Nephron (organoid): ENCODE data around the gene TIGD4.

ENCODE experiments used
- H3K27ac Mint-ChIP-seq, 3 experiments: 2 replicates each; pipeline ENCODE4 v1.8.0; 2020; ENCODE audit warnings: mixed read lengths in 3 of 3, mild to moderate bottlenecking in 2 of 3, moderate library complexity in 1 of 3
- H3K27me3 Mint-ChIP-seq: 2 replicates; pipeline ENCODE4 v1.8.0; 2021; ENCODE audit warnings: low read depth, mild to moderate bottlenecking, moderate library complexity, mixed read lengths
- H3K36me3 Mint-ChIP-seq: 2 replicates; pipeline ENCODE4 v1.8.0; 2020; ENCODE audit warnings: low read depth, mixed read lengths
- H3K4me1 Mint-ChIP-seq: 2 replicates; pipeline ENCODE4 v1.8.0; 2020; ENCODE audit warnings: mixed read lengths
- H3K4me3 Mint-ChIP-seq, 3 experiments: 2 replicates each; pipeline ENCODE4 v1.8.0; 2020; ENCODE audit warnings: mild to moderate bottlenecking in 3 of 3, mixed read lengths in 3 of 3, moderate library complexity in 2 of 3
- H3K9me3 Mint-ChIP-seq: 2 replicates; pipeline ENCODE4 v1.8.0; 2020; ENCODE audit warnings: mixed read lengths
- TF ChIP-seq, protein P1 (sequence below), 3 experiments: fragments of 200-600 bp; sonication (generic); IDR thresholded peaks; one replicate each; pipeline ENCODE4 v1.5.0; 2021; ENCODE audit warnings: antibody characterized with exemption in 3 of 3; ENCODE audit not compliant: unreplicated experiment in 3 of 3

The TIGD4 gene

DNA sequence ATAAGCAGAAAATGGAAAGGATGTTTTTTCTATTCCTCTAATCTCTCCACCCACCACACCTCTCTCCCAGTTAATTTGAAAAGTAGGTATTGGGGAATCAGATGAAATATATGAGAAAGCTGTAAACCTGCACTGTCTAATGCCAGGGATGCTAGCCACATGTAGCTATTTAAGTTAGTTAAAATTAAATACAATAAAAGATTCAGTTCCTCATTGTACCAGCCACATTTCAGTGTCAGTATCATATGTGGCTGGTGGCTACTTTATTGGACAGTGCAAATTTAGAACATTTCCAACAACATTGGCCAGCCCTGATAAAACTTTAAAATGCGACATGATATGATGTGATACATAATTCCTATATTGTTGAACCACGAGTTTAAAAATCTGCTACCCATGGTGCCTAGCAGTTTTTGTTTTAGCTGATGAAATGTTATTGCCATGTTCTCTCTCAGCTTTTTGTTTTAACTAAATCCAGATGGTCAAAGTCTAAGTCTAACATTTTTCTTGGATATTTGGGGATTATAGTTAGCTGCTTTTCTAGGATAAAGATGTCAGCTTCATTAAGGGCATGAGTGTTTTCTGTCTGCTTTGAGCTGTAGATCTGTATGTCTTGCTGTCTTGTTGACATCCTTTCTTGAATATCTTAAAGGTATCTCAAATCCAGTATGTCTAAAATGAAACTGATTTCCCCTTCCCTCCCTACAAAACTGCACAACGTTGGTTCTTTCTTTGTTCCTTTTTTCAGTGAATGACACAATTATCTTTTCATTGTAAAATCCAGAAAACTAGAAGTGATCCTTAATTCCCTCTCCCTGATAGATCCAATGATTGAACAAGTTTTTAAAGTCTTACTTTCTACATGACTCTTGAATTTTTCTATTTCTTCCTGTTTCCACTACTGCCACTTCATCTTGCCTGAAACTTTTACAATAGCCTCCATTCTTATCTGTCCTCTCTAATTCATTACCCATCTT lies 6.4 kb upstream of the TIGD4 start:
- H3K9me3 Mint-ChIP-seq, result no peaks in the 10 kb centered on the region
- no peaks in the 10 kb centered on the region for H3K27me3 Mint-ChIP-seq
- H3K27ac Mint-ChIP-seq, result peak overlapping the region in 1 of 3 experiments; percentile 34

DNA sequence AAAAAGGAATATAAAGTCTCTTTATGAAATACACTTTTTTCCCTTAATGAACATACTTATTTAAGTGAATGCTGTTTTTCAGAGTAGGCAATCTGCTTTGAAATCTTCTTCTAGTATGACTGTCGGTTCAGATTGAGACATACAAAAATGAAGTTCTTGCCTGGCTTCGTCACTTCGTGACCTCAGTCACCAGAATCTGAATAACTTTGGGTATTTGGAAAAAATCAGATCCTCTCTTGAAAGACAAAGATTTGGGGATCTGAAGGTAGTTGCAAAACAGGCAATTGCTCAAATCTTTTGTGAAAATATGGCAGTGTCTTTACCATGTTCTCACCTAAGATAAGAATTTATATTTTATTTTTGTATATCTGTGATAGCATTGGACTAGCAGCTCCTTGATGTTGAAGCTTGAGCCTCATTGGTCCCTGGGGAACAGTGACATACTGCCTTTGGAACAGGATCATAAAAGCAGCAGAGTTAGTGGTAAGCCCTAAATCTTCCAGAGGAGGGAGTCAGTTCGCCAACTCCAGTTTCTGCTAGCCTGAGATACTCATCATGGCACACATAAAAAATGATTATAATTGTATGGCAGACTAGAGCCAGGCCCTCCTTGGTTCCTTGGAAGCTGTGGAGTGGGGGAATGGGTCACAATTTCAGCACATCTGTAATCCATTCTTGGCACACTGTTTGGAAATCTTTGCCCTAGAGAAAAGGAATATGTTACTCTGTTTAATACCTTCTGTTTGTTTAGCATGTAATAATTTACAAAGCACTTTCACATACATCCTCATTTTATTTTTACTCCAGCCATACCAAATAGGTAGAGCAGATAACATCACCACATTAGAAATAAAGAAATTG lies 5.2 kb upstream of the TIGD4 start:
- Mint-ChIP-seq H3K4me1 (peaks cover 35% of the 10 kb centered on the region), H3K4me3 (peak overlapping the region in 2 of 3 experiments; percentile 21 to 34), H3K27ac (peak overlapping the region in 2 of 3 experiments; percentile 32 to 61), H3K9me3 (no peaks in the 10 kb centered on the region), H3K27me3 (no peaks in the 10 kb centered on the region), H3K36me3 (no peaks in the 10 kb centered on the region)
- TF ChIP-seq, protein P1, sequence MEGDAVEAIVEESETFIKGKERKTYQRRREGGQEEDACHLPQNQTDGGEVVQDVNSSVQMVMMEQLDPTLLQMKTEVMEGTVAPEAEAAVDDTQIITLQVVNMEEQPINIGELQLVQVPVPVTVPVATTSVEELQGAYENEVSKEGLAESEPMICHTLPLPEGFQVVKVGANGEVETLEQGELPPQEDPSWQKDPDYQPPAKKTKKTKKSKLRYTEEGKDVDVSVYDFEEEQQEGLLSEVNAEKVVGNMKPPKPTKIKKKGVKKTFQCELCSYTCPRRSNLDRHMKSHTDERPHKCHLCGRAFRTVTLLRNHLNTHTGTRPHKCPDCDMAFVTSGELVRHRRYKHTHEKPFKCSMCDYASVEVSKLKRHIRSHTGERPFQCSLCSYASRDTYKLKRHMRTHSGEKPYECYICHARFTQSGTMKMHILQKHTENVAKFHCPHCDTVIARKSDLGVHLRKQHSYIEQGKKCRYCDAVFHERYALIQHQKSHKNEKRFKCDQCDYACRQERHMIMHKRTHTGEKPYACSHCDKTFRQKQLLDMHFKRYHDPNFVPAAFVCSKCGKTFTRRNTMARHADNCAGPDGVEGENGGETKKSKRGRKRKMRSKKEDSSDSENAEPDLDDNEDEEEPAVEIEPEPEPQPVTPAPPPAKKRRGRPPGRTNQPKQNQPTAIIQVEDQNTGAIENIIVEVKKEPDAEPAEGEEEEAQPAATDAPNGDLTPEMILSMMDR (IDR thresholded peaks at IDR 0.05; ENCODE audit: unreplicated experiment in 3 of 3), result no peak

More for the DNA sequence above, 6.4 kb upstream of the TIGD4 start:
- Mint-ChIP-seq H3K4me3 (no peak overlapping the region), H3K36me3 (no peaks in the 10 kb centered on the region), H3K4me1 (peaks cover 35% of the 10 kb centered on the region)
- TF ChIP-seq, protein P1 (IDR thresholded peaks at IDR 0.05; ENCODE audit: unreplicated experiment in 3 of 3), result no peak

DNA sequence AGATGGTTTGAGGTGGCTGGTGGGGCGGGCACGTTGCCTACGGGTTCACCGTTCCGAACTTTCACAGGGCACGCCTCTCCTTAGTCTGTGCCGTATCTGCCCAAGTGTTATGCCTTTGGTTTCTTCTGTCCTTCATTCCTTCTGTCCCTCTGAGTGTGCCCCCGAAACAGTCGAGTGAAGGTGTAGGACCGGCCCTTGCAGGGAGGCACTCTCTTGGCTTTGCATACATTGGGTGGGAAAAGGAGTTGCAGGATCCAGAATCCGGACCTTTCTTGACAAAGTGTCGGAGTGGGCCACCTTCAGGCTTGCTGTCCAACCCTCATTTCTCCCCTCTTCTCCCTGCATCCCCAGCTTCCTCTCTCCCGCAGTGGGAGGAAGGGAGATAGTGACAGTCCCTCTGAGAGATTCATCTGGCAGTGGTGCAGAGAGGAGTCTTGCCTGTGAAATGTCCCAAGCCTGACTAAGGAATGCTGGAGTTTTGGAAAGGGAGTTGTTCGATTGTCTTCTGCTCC lies 793 bp upstream of the TIGD4 start:
- TF ChIP-seq, protein P1 (IDR thresholded peaks at IDR 0.05; ENCODE audit: unreplicated experiment in 3 of 3), result no peak
- H3K9me3 Mint-ChIP-seq, result no peaks in the 10 kb centered on the region
- H3K4me1 Mint-ChIP-seq, result peaks cover 35% of the 10 kb centered on the region
- H3K4me3 Mint-ChIP-seq, result peak overlapping the region; percentile 92 to 99 (median 98)
- H3K27ac Mint-ChIP-seq, result peak overlapping the region; percentile 96 to 98 (median 98)
- no peaks in the 10 kb centered on the region for H3K36me3 Mint-ChIP-seq
- H3K27me3 Mint-ChIP-seq, result no peaks in the 10 kb centered on the region

DNA sequence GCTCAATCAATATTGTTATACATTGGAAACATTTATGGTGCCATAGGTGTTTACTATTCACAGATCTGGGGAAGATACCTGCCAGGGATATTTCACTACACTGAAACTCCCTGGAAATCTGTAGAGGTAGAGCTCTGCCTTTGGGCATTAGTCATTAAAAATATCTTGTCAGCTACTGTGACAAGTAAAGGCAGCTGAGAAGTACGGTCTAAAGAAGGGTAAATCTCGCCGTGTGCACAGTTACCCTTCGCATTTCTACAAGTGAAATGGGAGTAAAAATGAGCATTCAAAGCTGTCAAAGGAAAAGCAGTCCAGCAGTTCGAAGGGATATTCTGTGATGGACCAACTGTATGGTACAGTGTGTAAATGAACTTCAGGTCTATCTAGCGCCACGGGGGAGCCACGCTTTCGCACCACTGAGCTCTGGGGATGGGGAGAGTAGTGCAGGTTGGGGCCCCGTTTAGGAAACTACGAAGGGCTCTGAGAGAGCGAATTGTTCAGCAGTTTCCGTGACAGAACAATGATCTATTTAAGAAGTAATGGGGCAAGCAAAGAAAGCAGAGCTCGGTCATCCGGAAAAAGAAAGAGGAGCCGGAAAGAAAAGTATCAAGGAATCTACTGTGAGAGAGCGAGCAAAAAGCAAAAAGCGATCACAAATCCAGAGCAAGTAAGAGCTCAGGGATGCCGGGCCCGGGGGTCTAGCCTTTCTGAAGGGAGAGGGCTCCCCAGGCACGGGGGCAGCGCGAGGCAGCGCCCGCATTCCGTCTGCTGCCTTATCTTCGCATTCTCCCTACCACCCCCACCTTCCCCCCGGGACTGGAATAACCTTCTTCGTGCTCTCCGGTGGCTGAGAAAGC lies 646 bp downstream of the TIGD4 start:
- Mint-ChIP-seq H3K36me3 (no peaks in the 10 kb centered on the region), H3K4me3 (peak overlapping the region; percentile 92 to 99 (median 98)), H3K27ac (peak overlapping the region; percentile 96 to 98 (median 98)), H3K9me3 (no peaks in the 10 kb centered on the region), H3K4me1 (peaks cover 30% of the 10 kb centered on the region), H3K27me3 (no peaks in the 10 kb centered on the region)
- TF ChIP-seq, protein P1 (IDR thresholded peaks at IDR 0.05; ENCODE audit: unreplicated experiment in 3 of 3), result no peak

DNA sequence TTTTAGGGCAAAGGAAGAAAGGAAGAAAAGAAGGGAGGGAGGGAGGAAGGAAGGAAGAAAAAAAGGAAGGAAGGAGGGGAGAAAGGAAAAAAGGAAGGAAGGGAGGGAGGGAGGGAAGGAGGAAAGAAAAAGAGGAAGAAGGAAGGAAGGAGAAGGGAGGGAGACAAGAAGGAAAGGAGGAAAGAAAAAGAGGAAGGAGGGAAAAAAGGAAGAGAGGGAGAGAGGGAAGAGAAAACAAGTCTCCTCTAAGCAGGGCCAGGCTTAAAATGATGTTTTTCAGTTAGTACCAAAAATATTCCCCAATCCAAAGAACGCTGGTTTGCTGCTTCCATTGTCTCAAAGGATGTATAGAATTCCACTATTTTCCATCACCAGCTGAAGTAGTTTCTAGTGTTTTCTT lies 2.0 kb downstream of the TIGD4 start:
- TF ChIP-seq, protein P1 (IDR thresholded peaks at IDR 0.05; ENCODE audit: unreplicated experiment in 3 of 3), result no peak
- Mint-ChIP-seq H3K27ac (no peak overlapping the region), H3K27me3 (no peaks in the 10 kb centered on the region), H3K9me3 (no peaks in the 10 kb centered on the region), H3K36me3 (no peaks in the 10 kb centered on the region), H3K4me3 (peak overlapping the region; percentile 92 to 99 (median 98)), H3K4me1 (peaks cover 26% of the 10 kb centered on the region)
